Measurements from ENCODE around the gene CDKN1B.

CDKN1B gene

DNA sequence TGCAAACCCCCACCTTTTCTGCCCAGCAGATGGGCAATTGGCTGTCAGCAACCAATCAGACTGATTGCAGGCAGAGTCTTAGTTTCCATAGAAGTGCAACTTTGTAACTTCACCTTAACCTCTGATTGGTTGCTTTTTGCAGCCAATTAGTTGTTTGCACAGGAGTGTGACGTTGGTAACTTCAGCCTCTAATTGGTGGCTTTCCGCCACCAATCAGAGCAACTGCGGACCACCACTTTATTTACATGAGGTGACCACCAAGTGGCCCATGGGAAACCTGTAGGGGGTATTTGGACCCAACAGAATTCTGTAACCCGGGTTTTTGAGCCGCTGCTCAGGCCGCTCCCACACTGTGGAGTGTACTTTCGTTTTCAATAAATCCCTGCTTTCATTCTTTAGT lies 32.3 kb downstream of the CDKN1B start:
- no peak for ATAC-seq
- H3K4me3 Mint-ChIP-seq = no peak overlapping the region
- no peaks in the 10 kb centered on the region for H3K9me3 Mint-ChIP-seq
- no peak overlapping the region for H3K27ac Mint-ChIP-seq
- peaks cover 5% of the 10 kb centered on the region for H3K36me3 Mint-ChIP-seq
- H3K27me3 Mint-ChIP-seq = no peaks in the 10 kb centered on the region
- peaks cover 12% of the 10 kb centered on the region for H3K4me1 Mint-ChIP-seq

DNA sequence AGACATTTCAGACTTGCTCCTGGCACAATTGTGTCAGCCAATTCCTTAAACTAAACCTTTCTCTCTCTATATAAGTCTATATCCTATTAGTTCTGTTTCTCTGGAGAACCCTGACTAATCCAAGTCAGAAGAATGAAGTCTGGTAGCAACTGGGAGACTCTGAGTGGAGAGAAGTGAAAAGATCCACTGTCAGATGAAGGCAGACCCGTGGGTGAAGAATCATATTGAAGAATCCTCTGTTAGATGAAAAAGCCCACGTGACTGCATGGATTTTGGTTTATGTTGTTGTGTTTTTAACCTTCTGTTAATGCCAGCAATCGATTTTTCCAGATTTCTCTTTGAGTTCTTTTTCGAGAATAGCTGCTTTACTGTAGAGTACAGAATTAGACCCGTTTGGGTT lies 38.8 kb downstream of the CDKN1B start:
- Mint-ChIP-seq H3K4me1 (no peaks in the 10 kb centered on the region), H3K4me3 (no peak overlapping the region), H3K27ac (no peak overlapping the region), H3K36me3 (peaks cover 3% of the 10 kb centered on the region), H3K9me3 (no peaks in the 10 kb centered on the region), H3K27me3 (no peaks in the 10 kb centered on the region)
- no peak for ATAC-seq

DNA sequence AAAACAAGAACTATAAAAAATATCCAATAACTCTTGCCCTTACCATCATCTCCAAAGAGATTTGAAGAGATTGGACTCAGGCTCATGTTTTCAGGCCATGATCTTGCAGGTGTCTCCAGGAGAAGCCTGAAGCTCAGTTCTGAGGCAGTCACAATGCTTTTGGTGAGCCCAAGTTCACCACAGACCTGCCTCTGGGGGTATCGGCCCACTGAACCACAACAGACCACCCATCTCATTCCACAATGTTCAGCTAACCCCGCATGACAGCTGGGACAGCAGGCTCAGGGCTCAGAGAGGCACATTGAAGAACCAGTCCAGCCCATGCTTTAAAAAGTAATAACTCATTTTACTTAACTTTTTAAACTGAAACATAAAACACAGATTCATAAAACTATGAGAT lies 40.0 kb downstream of the CDKN1B start:
- Mint-ChIP-seq H3K27me3 (no peaks in the 10 kb centered on the region), H3K9me3 (no peaks in the 10 kb centered on the region), H3K4me3 (no peak overlapping the region), H3K4me1 (no peaks in the 10 kb centered on the region), H3K36me3 (peaks cover 5% of the 10 kb centered on the region), H3K27ac (no peak overlapping the region)
- no peak for ATAC-seq

DNA sequence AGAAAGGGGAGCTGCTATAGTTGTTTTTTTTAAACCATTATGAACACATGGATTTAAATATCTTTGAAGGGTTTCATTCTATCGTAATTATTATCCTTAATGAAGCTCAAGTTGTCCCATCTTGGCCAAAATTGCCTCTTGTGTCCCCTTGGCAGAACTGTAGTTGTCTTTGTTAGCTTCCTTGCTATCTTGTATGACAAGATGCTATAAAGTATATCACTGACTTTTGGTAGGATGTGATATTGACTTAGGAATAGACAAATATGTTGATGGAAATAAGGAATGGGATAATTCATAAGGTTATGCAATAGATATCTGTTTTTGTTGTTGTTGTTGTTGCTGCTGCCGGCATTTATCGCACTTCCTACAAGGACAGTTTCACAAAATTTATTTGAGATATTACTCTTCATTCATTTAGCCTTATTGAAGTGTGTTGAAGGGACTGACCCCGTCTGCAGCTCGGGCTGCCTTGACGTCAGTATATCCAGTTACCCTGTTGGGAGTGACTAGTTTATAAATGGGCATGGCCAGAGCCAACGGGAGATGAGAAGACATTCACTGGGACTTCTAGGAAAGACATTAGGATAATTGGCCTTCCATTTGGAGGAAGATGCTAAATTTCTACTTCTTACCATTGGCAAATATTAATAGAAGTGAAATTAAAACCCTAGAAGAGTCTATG lies 42.2 kb downstream of the CDKN1B start:
- H3K4me1 Mint-ChIP-seq = no peaks in the 10 kb centered on the region
- H3K27ac Mint-ChIP-seq = no peak overlapping the region
- H3K27me3 Mint-ChIP-seq = no peaks in the 10 kb centered on the region
- ATAC-seq = no peak
- H3K36me3 Mint-ChIP-seq = peaks cover 7% of the 10 kb centered on the region
- no peaks in the 10 kb centered on the region for H3K9me3 Mint-ChIP-seq
- H3K4me3 Mint-ChIP-seq = no peak overlapping the region

DNA sequence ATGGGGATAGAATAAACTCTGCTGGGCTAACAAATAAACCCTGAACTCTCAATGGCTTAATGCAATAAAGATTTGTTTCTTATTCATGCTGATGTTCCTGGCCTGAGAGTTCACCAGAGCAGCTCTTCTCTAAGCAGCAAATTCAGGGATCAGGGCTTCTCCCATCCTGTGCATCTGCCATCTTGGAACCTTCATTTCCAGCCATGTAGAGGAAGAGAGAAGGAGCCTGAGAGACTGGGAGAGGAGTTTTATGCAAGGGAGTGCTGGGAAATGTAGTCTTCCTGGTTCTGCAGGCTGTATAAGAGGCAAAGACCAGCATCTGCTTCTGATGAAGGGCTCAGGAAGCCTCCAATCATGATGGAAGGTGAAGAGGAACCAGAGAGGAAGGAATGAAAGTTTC lies 47.7 kb downstream of the CDKN1B start:
- ATAC-seq = no peak
- no peaks in the 10 kb centered on the region for H3K4me1 Mint-ChIP-seq
- no peak overlapping the region for H3K27ac Mint-ChIP-seq
- no peaks in the 10 kb centered on the region for H3K27me3 Mint-ChIP-seq
- H3K4me3 Mint-ChIP-seq = no peak overlapping the region
- H3K9me3 Mint-ChIP-seq = peaks cover 2% of the 10 kb centered on the region
- peaks cover 15% of the 10 kb centered on the region for H3K36me3 Mint-ChIP-seq

DNA sequence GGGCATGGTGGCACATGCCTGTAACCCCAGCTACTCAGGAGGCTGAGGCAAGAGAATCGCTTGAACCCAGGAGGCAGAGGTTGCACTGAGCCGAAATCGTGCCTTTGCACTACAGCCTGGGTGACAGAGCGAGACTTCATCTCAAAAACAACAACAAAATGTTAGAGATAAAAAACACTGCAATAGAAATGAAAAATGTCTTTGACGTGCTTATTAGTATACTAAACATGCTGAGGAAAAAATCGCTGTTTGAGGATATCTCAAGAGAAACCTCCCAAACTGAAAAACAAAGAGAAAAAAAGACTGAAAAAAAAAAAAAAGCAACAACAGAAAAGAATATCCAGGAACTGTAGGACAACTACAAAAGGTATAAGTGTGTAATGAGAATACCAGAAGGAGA lies 53.1 kb downstream of the CDKN1B start:
- Mint-ChIP-seq H3K27me3 (no peaks in the 10 kb centered on the region), H3K27ac (no peak overlapping the region), H3K9me3 (peaks cover 3% of the 10 kb centered on the region), H3K4me3 (no peak overlapping the region), H3K4me1 (no peaks in the 10 kb centered on the region), H3K36me3 (no peaks in the 10 kb centered on the region)
- no peak for ATAC-seq
